SK-N-SH (cell line): ENCODE results near the gene CD164L2. TPM values are rescaled to one million over a fixed set of nuclear protein-coding genes. Genes with fewer than 3 reads are reported as not detected.

Experiments
- CTCF ChIA-PET: fragments of 300-600, 350-600 bp; formaldehyde crosslinking; extraction: SDS; loops from one replicate; lab custom pipeline; 2021; lab: Yijun Ruan, JAX
- POLR2A ChIA-PET: fragments of 350-600 bp; sonication (Branson Sonifier 250); formaldehyde crosslinking; extraction: SDS; loops from one replicate; lab custom pipeline; 2020; ENCODE audit warnings: antibody characterized with exemption, inconsistent platforms; lab: Yijun Ruan, JAX
- DNase-seq: peaks from one replicate; pipeline ENCODE4 v3.0.0; 2012
- H2AFZ ChIP-seq: fragments of 200-600 bp; sonication (generic); 2 replicates; pipeline ENCODE4 v1.8.1; 2016; ENCODE audit warnings: antibody characterized with exemption, mild to moderate bottlenecking, low read depth
- H3F3A ChIP-seq: fragments of 200-600 bp; sonication (generic); replicated peaks from 2 replicates; pipeline ENCODE3; 2016; ENCODE audit warnings: antibody characterized with exemption, mild to moderate bottlenecking; ENCODE audit not compliant: insufficient read depth
- H3K27ac ChIP-seq, 2 experiments: fragments of 200-500 bp in 1 of 2; fragments of 200-600 bp in 1 of 2; sonication (Bioruptor generic) in 1 of 2; sonication (generic), shearing (Covaris generic) in 1 of 2; 2 replicates each; pipeline versions ENCODE4 v1.5.1 to v1.6.1; 2014 to 2016; ENCODE audit warnings: low read depth in 2 of 2, inconsistent platforms in 1 of 2, low read length in 1 of 2, mild to moderate bottlenecking in 1 of 2, mixed read lengths in 1 of 2
- H3K27me3 ChIP-seq: fragments of 200-600 bp; sonication (generic), shearing (Covaris generic); 2 replicates; pipeline ENCODE4 v1.6.1; 2016; ENCODE audit warnings: mixed run types; ENCODE audit not compliant: insufficient read depth
- H3K36me3 ChIP-seq, 2 experiments: fragments of 200-500 bp in 1 of 2; fragments of 200-600 bp in 1 of 2; sonication (Bioruptor generic) in 1 of 2; sonication (generic) in 1 of 2; replicated peaks in 1 of 2; 2 replicates each; pipeline versions ENCODE3 to v1.5.1; 2014 to 2016; ENCODE audit warnings: low read length in 1 of 2, mild to moderate bottlenecking in 1 of 2; ENCODE audit not compliant: insufficient read depth in 2 of 2, control insufficient read depth in 1 of 2
- H3K4me1 ChIP-seq, 2 experiments: fragments of 200-500 bp in 1 of 2; fragments of 200-600 bp in 1 of 2; sonication (Bioruptor generic) in 1 of 2; sonication (generic), shearing (Covaris generic) in 1 of 2; 2 replicates each; pipeline versions ENCODE4 v1.5.1 to v1.6.1; 2014 to 2016; ENCODE audit warnings: low read depth in 1 of 2, low read length in 1 of 2, mixed run types in 1 of 2; ENCODE audit not compliant: insufficient read depth in 2 of 2, control insufficient read depth in 1 of 2
- H3K4me2 ChIP-seq: fragments of 200-600 bp; sonication (generic), shearing (Covaris generic); 2 replicates; pipeline ENCODE4 v1.6.1; 2017; ENCODE audit warnings: mixed run types
- H3K4me3 ChIP-seq, 2 experiments: fragments of 200-500 bp in 1 of 2; fragments of 200-600 bp in 1 of 2; sonication (Bioruptor generic) in 1 of 2; sonication (generic), shearing (Covaris generic) in 1 of 2; 2 replicates each; pipeline versions ENCODE4 v1.5.1 to v1.8.1; 2014 to 2016; ENCODE audit warnings: low read depth in 2 of 2, inconsistent platforms in 1 of 2, low read length in 1 of 2, mild to moderate bottlenecking in 1 of 2, mixed read lengths in 1 of 2, moderate library complexity in 1 of 2
- H3K79me2 ChIP-seq: fragments of 200-600 bp; sonication (generic); 2 replicates; pipeline ENCODE4 v1.8.1; 2017; ENCODE audit warnings: mild to moderate bottlenecking; ENCODE audit not compliant: insufficient read depth
- H3K9ac ChIP-seq: fragments of 200-600 bp; sonication (generic); 2 replicates; pipeline ENCODE4 v1.6.1; 2017; ENCODE audit warnings: mixed run types
- H3K9me2 ChIP-seq: fragments of 200-600 bp; sonication (generic); 2 replicates; pipeline ENCODE4 v1.6.1; 2017; ENCODE audit warnings: mixed run types
- H3K9me3 ChIP-seq: fragments of 200-600 bp; sonication (generic); 2 replicates; pipeline ENCODE4 v1.6.1; 2017; ENCODE audit warnings: mixed run types, mild to moderate bottlenecking, moderate library complexity
- H4K20me1 ChIP-seq: fragments of 200-600 bp; sonication (generic); 2 replicates; pipeline ENCODE4 v1.6.1; 2017; ENCODE audit warnings: mild to moderate bottlenecking, mixed run types; ENCODE audit not compliant: insufficient read depth
- CHD2 ChIP-seq: fragments of 150-350 bp; IDR thresholded peaks from 2 replicates; pipeline ENCODE4 v1.6.1; 2018; ENCODE audit warnings: low read length; ENCODE audit not compliant: partially characterized antibody
- ELF1 ChIP-seq: IDR thresholded peaks from 2 replicates; pipeline ENCODE4 v1.4.0; 2012
- FOSL2 ChIP-seq: IDR thresholded peaks from 2 replicates; pipeline ENCODE4 v1.4.0; 2012; ENCODE audit warnings: low read depth, mild to moderate bottlenecking, moderate library complexity, borderline replicate concordance
- FOXM1 ChIP-seq: IDR thresholded peaks from 2 replicates; pipeline ENCODE4 v1.4.0; 2012; ENCODE audit warnings: low read depth, mild to moderate bottlenecking
- MEF2A ChIP-seq: IDR thresholded peaks from 2 replicates; pipeline ENCODE4 v1.4.0; 2012; ENCODE audit warnings: low read depth, borderline replicate concordance
- NRF1 ChIP-seq: IDR thresholded peaks from 2 replicates; pipeline ENCODE4 v1.6.1; 2012; ENCODE audit warnings: low read depth, mild to moderate bottlenecking, low read length
- RAD21 ChIP-seq: IDR thresholded peaks from 2 replicates; pipeline ENCODE4 v1.6.1; 2012; ENCODE audit warnings: mild to moderate bottlenecking, low read length
- RCOR1 ChIP-seq: fragments of 150-350 bp; IDR thresholded peaks from 2 replicates; pipeline ENCODE4 v1.6.1; 2017; ENCODE audit warnings: antibody characterized with exemption, low read length
- TCF12 ChIP-seq: IDR thresholded peaks from 2 replicates; pipeline ENCODE4 v1.4.0; 2012
- TEAD4 ChIP-seq: IDR thresholded peaks from 2 replicates; pipeline ENCODE4 v1.4.0; 2012; ENCODE audit warnings: mild to moderate bottlenecking, borderline replicate concordance; ENCODE audit not compliant: insufficient read depth
- WGBS: methylation state at CpG from one replicate; pipeline ENCODE4 v1.1.6; 2017; ENCODE audit warnings: low lambda C conversion rate; 5-methylcytosine and 5-hydroxymethylcytosine counted together
- polyA plus RNA-seq, 3 experiments: library from polyadenylated mRNA; depleted of rRNA; stranded (reverse); fragments of >200 nt; gene quantifications; 2 replicates each; pipeline ENCODE4 v1.2.3, GENCODE V29; 2012
- TF ChIP-seq, protein P1 (sequence below): IDR thresholded peaks from 2 replicates; pipeline ENCODE4 v1.4.0; 2012; ENCODE audit warnings: low read depth
- TF ChIP-seq, protein P2 (sequence below): fragments of 150-350 bp; IDR thresholded peaks from 2 replicates; pipeline ENCODE4 v1.6.1; 2017; ENCODE audit warnings: antibody characterized with exemption, low read length, low read depth, borderline replicate concordance
- TF ChIP-seq, protein P3 (sequence below): fragments of 200-600 bp; sonication (generic); IDR thresholded peaks from 2 replicates; pipeline ENCODE4 v1.6.1; 2017; ENCODE audit warnings: antibody characterized with exemption, mild to moderate bottlenecking, moderate library complexity
- TF ChIP-seq, protein P4 (sequence below): IDR thresholded peaks from 2 replicates; pipeline ENCODE4 v1.6.1; 2012; ENCODE audit warnings: mild to moderate bottlenecking, low read depth, low read length, moderate library complexity

CD164L2 gene
- polyA plus RNA-seq, 1 of the 3 experiments (the other 2 are of a cell fraction) = 0.05 TPM

DNA sequence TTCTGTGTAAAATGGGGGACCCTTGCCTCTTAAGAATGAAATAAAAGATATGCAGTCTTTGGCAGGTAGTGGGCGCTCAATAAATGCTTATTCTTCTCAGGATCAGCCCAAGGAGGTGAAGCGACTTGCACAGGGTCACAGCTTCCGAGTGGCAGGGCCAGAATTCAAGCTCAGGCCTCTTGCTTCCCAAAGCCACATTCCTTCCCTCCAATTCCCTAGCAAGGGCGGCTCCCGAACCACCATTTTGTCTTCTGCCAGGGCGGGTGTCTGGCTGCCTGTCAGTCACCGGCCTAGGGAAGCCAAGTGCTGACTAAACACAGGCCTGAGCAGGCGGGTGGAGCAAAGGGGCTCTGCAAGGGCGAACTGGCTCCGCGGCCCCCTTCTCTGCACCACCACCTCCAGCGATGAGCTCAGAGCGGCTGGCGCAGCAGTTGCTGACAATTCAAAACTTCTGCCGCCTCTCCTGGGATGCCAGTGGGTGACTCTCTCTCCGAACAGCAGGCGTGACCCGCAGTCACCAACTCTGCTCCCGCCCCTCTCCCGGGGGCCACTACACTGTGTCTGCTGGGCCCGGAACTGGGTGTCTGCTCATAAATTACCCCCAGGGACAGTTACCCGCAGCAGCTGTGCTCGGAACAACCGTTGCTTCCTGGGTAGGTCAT, 20.1 kb upstream of the CD164L2 start:
- Histone ChIP-seq H3K9ac (no peak overlapping the region), H3F3A (peaks cover 6% of the 10 kb centered on the region), H3K27me3 (no peaks in the 10 kb centered on the region), H3K36me3 (peaks cover 4 to 22% of the 10 kb centered on the region in 2 experiments), H3K9me2 (no peaks in the 10 kb centered on the region), H3K4me1 (peaks cover 0 to 4% of the 10 kb centered on the region in 2 experiments; a peak in 1 of 4 replicates), H4K20me1 (no peaks in the 10 kb centered on the region), H3K9me3 (no peaks in the 10 kb centered on the region), H3K27ac (no peak overlapping the region), H3K4me3 (no peak overlapping the region), H2AFZ (no peak overlapping the region), H3K4me2 (no peak overlapping the region), H3K79me2 (no peaks in the 10 kb centered on the region)
- ChIA-PET POLR2A (no interaction called here), CTCF (interaction anchor here (0.7 to 3.4 kb wide), 13 partner anchors 8 to 358 kb away, joined by 3 to 24 read pairs (median 4); no protein-coding TSS in a partner anchor)
- TF ChIP-seq, protein P1, sequence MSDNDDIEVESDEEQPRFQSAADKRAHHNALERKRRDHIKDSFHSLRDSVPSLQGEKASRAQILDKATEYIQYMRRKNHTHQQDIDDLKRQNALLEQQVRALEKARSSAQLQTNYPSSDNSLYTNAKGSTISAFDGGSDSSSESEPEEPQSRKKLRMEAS = no peak
- no peak for TF ChIP-seq FOSL2
- TF ChIP-seq NRF1 = no peak
- TF ChIP-seq RAD21 = peak; percentile 31; the same call in 1 of the 2 replicates
- no peak for TF ChIP-seq FOXM1
- TF ChIP-seq, protein P2, sequence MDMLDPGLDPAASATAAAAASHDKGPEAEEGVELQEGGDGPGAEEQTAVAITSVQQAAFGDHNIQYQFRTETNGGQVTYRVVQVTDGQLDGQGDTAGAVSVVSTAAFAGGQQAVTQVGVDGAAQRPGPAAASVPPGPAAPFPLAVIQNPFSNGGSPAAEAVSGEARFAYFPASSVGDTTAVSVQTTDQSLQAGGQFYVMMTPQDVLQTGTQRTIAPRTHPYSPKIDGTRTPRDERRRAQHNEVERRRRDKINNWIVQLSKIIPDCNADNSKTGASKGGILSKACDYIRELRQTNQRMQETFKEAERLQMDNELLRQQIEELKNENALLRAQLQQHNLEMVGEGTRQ = no peak
- TF ChIP-seq, protein P3, sequence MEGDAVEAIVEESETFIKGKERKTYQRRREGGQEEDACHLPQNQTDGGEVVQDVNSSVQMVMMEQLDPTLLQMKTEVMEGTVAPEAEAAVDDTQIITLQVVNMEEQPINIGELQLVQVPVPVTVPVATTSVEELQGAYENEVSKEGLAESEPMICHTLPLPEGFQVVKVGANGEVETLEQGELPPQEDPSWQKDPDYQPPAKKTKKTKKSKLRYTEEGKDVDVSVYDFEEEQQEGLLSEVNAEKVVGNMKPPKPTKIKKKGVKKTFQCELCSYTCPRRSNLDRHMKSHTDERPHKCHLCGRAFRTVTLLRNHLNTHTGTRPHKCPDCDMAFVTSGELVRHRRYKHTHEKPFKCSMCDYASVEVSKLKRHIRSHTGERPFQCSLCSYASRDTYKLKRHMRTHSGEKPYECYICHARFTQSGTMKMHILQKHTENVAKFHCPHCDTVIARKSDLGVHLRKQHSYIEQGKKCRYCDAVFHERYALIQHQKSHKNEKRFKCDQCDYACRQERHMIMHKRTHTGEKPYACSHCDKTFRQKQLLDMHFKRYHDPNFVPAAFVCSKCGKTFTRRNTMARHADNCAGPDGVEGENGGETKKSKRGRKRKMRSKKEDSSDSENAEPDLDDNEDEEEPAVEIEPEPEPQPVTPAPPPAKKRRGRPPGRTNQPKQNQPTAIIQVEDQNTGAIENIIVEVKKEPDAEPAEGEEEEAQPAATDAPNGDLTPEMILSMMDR = peak; percentile 25
- TF ChIP-seq, protein P4, sequence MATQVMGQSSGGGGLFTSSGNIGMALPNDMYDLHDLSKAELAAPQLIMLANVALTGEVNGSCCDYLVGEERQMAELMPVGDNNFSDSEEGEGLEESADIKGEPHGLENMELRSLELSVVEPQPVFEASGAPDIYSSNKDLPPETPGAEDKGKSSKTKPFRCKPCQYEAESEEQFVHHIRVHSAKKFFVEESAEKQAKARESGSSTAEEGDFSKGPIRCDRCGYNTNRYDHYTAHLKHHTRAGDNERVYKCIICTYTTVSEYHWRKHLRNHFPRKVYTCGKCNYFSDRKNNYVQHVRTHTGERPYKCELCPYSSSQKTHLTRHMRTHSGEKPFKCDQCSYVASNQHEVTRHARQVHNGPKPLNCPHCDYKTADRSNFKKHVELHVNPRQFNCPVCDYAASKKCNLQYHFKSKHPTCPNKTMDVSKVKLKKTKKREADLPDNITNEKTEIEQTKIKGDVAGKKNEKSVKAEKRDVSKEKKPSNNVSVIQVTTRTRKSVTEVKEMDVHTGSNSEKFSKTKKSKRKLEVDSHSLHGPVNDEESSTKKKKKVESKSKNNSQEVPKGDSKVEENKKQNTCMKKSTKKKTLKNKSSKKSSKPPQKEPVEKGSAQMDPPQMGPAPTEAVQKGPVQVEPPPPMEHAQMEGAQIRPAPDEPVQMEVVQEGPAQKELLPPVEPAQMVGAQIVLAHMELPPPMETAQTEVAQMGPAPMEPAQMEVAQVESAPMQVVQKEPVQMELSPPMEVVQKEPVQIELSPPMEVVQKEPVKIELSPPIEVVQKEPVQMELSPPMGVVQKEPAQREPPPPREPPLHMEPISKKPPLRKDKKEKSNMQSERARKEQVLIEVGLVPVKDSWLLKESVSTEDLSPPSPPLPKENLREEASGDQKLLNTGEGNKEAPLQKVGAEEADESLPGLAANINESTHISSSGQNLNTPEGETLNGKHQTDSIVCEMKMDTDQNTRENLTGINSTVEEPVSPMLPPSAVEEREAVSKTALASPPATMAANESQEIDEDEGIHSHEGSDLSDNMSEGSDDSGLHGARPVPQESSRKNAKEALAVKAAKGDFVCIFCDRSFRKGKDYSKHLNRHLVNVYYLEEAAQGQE = no peak
- no peak for TF ChIP-seq TEAD4
- no peak for TF ChIP-seq MEF2A
- no peak for TF ChIP-seq RCOR1
- TF ChIP-seq CHD2 = no peak
- no peak for TF ChIP-seq TCF12
- no peak for TF ChIP-seq ELF1
- 92% methylated on average over 17 of the region's 24 CpGs for WGBS
- peak; percentile 31 for DNase-seq
